HG02981 (cell line): ENCODE results near the gene TMEM69.
"Not testable (repeated sequence)": the region's sequence is repeated elsewhere in the genome, so short reads cannot be mapped to it uniquely, and the experiment has no call there.

ENCODE experiments used
- ATAC-seq: cut with Tn5 transposase; IDR thresholded peaks from one replicate; pipeline ENCODE4 v1.9.1; 2021; ENCODE audit warnings: mild to moderate bottlenecking, moderate library complexity; ENCODE audit not compliant: unreplicated experiment

Gene TMEM69

DNA sequence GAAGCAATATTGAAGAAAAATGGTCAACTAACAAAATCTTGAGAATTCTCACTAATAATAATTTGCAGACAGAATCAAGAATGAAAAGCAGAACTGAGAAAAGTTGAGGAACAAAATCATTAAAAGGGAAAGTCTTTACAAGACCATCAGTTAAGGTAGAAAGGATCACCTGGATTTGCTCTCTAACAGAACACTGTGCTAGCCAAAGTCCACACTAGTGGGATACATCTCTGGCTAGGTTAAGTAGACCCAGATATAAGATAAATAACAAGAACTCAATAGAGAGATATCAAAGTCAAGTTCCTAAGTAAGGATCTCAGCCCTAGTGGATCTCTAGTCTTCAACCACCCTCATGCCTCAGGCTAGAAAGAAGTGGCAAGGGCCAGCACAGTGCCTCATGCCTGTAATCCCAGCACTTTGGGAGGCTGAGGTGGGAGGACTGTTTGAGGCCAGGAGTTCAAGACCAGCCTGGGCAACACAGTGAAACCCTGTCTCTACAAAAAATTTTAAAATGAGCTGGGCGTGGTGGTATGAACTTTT is 42.9 kb downstream of the TMEM69 start:
- no peak for ATAC-seq

DNA sequence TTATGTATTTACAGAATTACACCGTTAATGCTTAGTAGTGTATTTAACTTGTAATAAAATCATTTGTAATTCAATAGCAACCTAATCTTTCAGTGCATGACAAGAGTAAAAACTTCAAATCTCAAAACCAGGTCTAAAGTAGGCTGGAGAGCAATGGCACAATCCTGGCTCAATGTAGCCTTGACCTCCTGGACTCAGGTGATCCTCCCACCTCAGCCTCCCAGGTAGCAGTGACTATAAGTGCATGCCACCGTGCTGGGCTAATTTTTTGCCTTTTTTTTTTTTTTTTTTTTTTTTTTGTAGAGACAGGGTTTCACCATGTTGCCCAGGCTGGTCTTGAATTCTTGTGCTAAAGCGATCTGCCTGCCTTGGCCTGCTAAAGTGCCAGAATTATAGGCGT is 51.2 kb downstream of the TMEM69 start:
- no peak for ATAC-seq

DNA sequence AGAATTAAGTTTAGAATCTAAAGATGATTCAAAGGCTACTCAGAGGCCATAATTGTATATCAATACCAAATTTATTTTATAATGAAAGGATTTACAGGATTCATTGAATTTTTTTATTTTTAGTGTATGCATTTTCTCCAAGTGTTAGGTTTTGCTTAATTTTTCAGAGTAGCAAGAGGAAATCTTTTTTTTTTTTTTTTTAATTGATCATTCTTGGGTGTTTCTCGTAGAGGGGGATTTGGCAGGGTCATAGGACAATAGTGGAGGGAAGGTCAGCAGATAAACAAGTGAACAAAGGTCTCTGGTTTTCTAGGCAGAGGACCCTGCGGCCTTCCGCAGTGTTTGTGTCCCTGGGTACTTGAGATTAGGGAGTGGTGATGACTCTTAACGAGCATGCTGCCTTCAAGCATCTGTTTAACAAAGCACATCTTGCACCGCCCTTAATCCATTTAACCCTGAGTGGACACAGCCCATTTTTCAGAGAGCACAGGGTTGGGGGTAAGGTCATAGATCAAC is 51.7 kb downstream of the TMEM69 start:
- ATAC-seq, result not testable (repeated sequence)
